Lower lobe of right lung (tissue), 2 donors: Measurements from ENCODE around the gene TBCEL. TPM values are rescaled to one million over a fixed set of nuclear protein-coding genes. Genes with fewer than 3 reads are reported as not detected.

Experiments used
- ATAC-seq, 2 donors: fragments of 200-7000 bp; cut with Tn5 transposase; one replicate each; pipeline ENCODE4 v1.9.1; 2020 to 2022; ENCODE audit warnings: mild to moderate bottlenecking in 2 of 2, moderate library complexity in 2 of 2
- DNase-seq: peaks from one replicate; pipeline ENCODE4 v3.0.0-alpha.2; 2020
- H3K27ac ChIP-seq: fragments of 200-600 bp; one replicate; pipeline ENCODE4 v1.8.0; 2022
- H3K27me3 ChIP-seq: fragments of 200-600 bp; one replicate; pipeline ENCODE4 v1.8.0; 2022; ENCODE audit warnings: low read depth
- H3K36me3 ChIP-seq: fragments of 200-600 bp; one replicate; pipeline ENCODE4 v1.8.0; 2022; ENCODE audit warnings: mild to moderate bottlenecking
- H3K4me1 ChIP-seq: fragments of 200-600 bp; one replicate; pipeline ENCODE4 v1.8.0; 2022
- H3K4me3 ChIP-seq: fragments of 200-600 bp; one replicate; pipeline ENCODE4 v1.8.0; 2022; ENCODE audit warnings: mild to moderate bottlenecking
- H3K9me3 ChIP-seq: fragments of 200-600 bp; one replicate; pipeline ENCODE4 v1.8.0; 2022
- intact Hi-C: fragments of 100-400 bp; cut with DNase I; formaldehyde crosslinking; loops from one replicate; pipeline ENCODE4 v1.11.0; 2022
- total RNA-seq: library from RNA; stranded (reverse); fragmentation: NEBNext Ultra II Directional; extraction: Animal tissue kit (Norgen Biotek cat#: 25700); gene quantifications from one replicate; pipeline ENCODE4 v1.2.1, GENCODE V29; 2021
- TF ChIP-seq, protein P1 (sequence below): fragments of 200-600 bp; IDR thresholded peaks from one replicate; pipeline ENCODE4 v1.8.0; 2022; ENCODE audit warnings: antibody characterized with exemption, mild to moderate bottlenecking
- donor health status: DM: no; HTN: yes; CAD: no; lungs with severe emphysema.

Gene TBCEL
- total RNA-seq, 1 donor from 2014 or later = 38.7 TPM

DNA sequence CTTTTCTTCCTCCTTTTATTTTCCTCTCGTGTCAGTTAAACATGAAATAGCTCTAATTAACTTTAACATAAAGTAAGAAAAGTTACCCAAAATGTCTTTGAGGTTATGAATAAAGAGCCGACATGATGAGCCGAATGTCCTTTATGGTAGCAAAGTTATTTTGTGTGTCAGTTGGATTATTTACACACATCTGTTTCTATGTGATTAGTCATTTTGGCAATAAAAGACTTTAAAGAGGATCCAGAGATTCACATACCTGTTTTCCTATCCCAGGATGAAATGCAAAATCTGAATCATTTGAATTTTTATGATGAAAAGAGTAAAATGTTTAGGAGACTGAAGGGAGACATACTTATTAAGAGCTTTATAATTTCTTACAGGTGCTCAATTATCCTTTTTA, 43.1 kb downstream of the TBCEL start:
- intact Hi-C loops = no loop called here
- no peak for DNase-seq
- no peaks in the 10 kb centered on the region for H3K9me3 ChIP-seq
- peaks cover 40% of the 10 kb centered on the region for H3K36me3 ChIP-seq
- no peak for ATAC-seq
- H3K27me3 ChIP-seq = no peaks in the 10 kb centered on the region
- H3K4me3 ChIP-seq = no peak overlapping the region
- no peaks in the 10 kb centered on the region for H3K4me1 ChIP-seq
- no peak overlapping the region for H3K27ac ChIP-seq
- TF ChIP-seq, protein P1, sequence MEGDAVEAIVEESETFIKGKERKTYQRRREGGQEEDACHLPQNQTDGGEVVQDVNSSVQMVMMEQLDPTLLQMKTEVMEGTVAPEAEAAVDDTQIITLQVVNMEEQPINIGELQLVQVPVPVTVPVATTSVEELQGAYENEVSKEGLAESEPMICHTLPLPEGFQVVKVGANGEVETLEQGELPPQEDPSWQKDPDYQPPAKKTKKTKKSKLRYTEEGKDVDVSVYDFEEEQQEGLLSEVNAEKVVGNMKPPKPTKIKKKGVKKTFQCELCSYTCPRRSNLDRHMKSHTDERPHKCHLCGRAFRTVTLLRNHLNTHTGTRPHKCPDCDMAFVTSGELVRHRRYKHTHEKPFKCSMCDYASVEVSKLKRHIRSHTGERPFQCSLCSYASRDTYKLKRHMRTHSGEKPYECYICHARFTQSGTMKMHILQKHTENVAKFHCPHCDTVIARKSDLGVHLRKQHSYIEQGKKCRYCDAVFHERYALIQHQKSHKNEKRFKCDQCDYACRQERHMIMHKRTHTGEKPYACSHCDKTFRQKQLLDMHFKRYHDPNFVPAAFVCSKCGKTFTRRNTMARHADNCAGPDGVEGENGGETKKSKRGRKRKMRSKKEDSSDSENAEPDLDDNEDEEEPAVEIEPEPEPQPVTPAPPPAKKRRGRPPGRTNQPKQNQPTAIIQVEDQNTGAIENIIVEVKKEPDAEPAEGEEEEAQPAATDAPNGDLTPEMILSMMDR = no peak

DNA sequence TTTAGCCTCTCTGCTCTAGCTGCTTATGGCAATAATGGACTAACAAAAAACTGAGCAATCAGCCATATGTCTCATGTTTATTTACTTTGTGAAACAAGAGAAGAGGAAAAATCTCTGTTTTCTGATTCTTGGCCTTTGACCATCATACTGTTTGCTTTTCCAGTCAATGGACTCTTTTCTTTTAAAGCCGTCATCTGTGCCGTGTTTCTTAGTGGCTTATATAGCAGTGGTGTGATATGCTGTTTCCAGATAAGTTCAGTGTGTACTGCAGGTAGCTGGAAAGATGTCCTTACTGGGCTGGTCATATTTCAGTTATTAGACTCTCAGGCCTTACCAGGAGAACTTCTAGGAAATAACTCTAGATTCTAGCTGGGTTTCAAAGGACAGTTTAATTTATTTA, 43.6 kb downstream of the TBCEL start:
- Histone ChIP-seq H3K36me3 (peaks cover 36% of the 10 kb centered on the region), H3K4me1 (no peaks in the 10 kb centered on the region), H3K4me3 (no peak overlapping the region), H3K27ac (no peak overlapping the region), H3K27me3 (no peaks in the 10 kb centered on the region), H3K9me3 (no peaks in the 10 kb centered on the region)
- intact Hi-C loops = no loop called here
- peak; percentile 71 to 75 for ATAC-seq
- TF ChIP-seq, protein P1 = no peak
- no peak for DNase-seq

DNA sequence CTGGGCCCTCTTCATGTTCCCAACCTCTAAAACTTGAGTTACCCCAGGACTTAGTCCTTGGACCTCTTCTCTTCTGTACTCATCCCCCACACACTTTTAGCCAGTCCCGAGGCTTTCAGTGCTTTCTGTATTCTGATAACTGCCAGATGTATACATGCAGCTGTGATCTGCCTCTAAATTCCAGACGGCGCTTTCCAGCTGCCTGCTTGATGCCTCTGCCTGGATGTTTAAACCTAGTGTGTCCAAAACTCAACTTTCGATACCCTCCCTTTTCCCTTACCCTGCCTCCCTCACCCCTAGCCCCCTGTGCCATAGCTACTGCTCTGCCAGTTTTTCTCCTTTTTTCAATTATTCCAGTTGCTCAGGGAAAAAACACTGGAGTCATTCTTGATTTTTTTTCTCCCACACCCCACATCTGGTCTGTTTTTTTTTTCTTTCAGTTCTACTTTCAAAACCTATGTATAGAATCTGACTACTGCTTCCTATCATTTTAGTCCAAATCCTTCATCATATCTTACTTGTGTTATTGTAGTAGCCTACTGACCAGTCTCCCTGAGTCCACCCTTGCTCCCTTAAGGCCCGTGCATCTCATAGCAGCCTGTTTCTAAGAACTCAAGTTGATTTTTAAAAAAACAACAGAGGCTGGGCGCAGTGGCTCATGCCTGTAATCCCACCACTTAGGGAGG, 44.2 kb downstream of the TBCEL start:
- Histone ChIP-seq H3K27me3 (no peaks in the 10 kb centered on the region), H3K4me1 (no peaks in the 10 kb centered on the region), H3K36me3 (peaks cover 29% of the 10 kb centered on the region), H3K9me3 (no peaks in the 10 kb centered on the region), H3K4me3 (no peak overlapping the region), H3K27ac (no peak overlapping the region)
- no peak for DNase-seq
- ATAC-seq = no peak
- intact Hi-C loops = no loop called here
- TF ChIP-seq, protein P1 = no peak

DNA sequence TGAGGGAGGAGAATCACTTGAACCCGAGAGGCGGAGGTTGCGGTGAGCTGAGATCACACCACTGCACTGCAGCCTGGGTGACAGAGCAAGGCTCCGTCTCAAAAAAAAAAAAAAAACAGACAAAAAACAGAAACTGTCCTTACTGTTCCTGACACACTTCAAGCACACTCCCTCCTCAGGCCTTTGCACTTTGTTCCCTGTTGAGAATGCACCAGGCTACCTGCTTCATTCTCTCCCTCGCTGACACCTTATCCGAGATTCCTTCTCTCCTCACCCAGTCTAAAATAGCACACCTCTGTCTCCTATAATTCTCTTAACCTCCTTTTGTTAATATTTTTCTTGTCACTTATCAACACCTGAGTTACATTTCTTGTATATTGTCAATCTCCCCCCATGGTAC, 44.9 kb downstream of the TBCEL start:
- no peak for DNase-seq
- H3K27ac ChIP-seq = no peak overlapping the region
- no peak for ATAC-seq
- no peaks in the 10 kb centered on the region for H3K4me1 ChIP-seq
- intact Hi-C loops = no loop called here
- no peak overlapping the region for H3K4me3 ChIP-seq
- TF ChIP-seq, protein P1 = no peak
- peaks cover 23% of the 10 kb centered on the region for H3K36me3 ChIP-seq
- H3K27me3 ChIP-seq = no peaks in the 10 kb centered on the region
- H3K9me3 ChIP-seq = no peaks in the 10 kb centered on the region

DNA sequence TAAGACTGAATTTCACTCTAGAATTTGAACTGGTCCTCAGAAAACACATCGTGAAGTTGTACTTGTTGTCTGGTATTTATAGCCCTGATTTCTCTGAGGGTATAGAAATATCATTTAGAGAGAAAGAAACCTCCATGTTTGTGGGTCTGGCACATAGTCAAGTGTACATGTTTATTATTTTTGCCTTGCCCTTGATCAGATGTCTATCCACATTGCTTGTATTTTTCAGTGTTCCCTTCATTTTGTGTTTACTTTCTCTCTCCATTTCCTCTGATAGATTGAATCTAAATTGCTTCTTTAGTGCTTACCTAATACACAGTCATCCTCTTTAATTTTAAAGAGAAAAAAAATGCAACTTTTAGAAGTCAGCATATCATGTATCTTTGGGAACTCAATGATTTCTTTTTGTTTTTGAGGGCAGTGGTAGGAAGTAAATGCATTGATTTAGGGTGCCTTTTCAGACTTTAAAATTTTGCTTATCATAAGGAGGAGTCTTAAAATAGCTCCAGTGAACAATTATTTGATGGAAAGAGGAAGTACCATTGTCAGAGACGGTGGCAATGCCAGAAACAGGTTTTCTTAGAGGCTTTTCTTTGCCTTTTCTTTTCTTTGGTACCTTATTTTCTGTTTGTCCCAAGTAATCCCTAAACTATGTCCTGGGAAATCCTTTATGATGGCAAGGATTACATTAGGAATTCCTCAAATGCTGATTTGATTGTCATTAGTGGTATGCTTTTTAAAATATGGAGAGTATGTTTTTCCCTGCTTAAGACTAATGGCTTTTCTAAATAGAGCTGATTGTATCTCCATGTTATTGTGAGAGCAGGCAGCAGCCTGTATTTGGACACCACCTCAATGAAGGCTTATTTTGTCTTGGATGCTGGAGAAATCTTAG, 47.3 kb downstream of the TBCEL start:
- Histone ChIP-seq H3K4me1 (no peaks in the 10 kb centered on the region), H3K27ac (no peak overlapping the region), H3K9me3 (no peaks in the 10 kb centered on the region), H3K4me3 (no peak overlapping the region), H3K27me3 (no peaks in the 10 kb centered on the region), H3K36me3 (peaks cover 13% of the 10 kb centered on the region)
- no peak for DNase-seq
- intact Hi-C loops = no loop called here
- TF ChIP-seq, protein P1 = no peak
- no peak for ATAC-seq
